H1 (cell line): Measurements from ENCODE around the gene TTC13. TPM values are rescaled to one million over a fixed set of nuclear protein-coding genes. Genes with fewer than 3 reads are reported as not detected.

Experiments
- EP300 ChIP-seq, 2 experiments: IDR thresholded peaks; 1 replicate in 1 of 2; 2 replicates in 1 of 2; pipeline ENCODE4 v1.6.1; 2011 to 2012; ENCODE audit warnings: low read depth in 2 of 2, low read length in 2 of 2, mild to moderate bottlenecking in 2 of 2, borderline replicate concordance in 1 of 2, inconsistent platforms in 1 of 2, moderate library complexity in 1 of 2
- POLR2AphosphoS5 ChIP-seq: IDR thresholded peaks from 2 replicates; pipeline ENCODE4 v1.6.1; 2011; ENCODE audit warnings: low read depth, low read length
- SIN3A ChIP-seq, 2 experiments: IDR thresholded peaks in 1 of 2; conservative IDR thresholded peaks in 1 of 2; 2 replicates each; pipeline ENCODE4 v1.6.1; 2011 to 2012; ENCODE audit warnings: low read length in 2 of 2, improper control_type of control experiment in 1 of 2, low read depth in 1 of 2, mild to moderate bottlenecking in 1 of 2
- SP1 ChIP-seq: IDR thresholded peaks from 2 replicates; pipeline ENCODE4 v1.6.1; 2011; ENCODE audit warnings: low read depth, low read length
- polyA plus RNA-seq, 7 experiments: library from polyadenylated mRNA; depleted of rRNA in 3 of 7; stranded (reverse) in 5 of 7; unstranded in 2 of 7; fragments of >200 nt in 5 of 7; fragments of 200-250 nt in 2 of 7; gene quantifications; 1 replicate in 5 of 7; 2 replicates in 1 of 7; 4 replicates in 1 of 7; pipeline versions ENCODE4 v1.2.1 to v1.2.3, GENCODE V29; 2011 to 2013; ENCODE audit warnings: missing spikeins in 2 of 7, mixed read lengths in 2 of 7
- total RNA-seq: library from RNA; stranded (reverse); fragmentation: NEBNext Ultra II Directional; extraction: Animal tissue kit (Norgen Biotek cat#: 25700); gene quantifications from 2 replicates; pipeline ENCODE4 v1.2.1, GENCODE V29; 2021

The TTC13 gene
- total and polyA plus RNA-seq, 2 of the 8 experiments (the other 6 are each of a cell fraction or from before 2014, with no cell fraction given) = 3.1 to 7.1 TPM

- no peak for TF ChIP-seq SP1
- no peak for TF ChIP-seq SIN3A (conservative IDR thresholded peaks at IDR 0.05 in 1 of 2, IDR thresholded peaks at IDR 0.05 in 1 of 2; ENCODE audit: low read depth in 1 of 2, low read length in 2 of 2)
- TF ChIP-seq POLR2AphosphoS5 = no peak
- no peak for TF ChIP-seq EP300 (IDR thresholded peaks at IDR 0.05; ENCODE audit: borderline replicate concordance in 1 of 2, low read depth in 2 of 2, low read length in 2 of 2)
- TF ChIP-seq, all 59 proteins: peak for 0
These were observed 55.5 kb downstream of the TTC13 start (continued) for GRCh38 chr1:230923176-230923575.
